Measurements from ENCODE around the gene LAMA4. TPM values are rescaled to one million over a fixed set of nuclear protein-coding genes. Genes with fewer than 3 reads are reported as not detected.
A peak's percentile ranks its signal among the peaks of the same experiment; 100 is the strongest.

LAMA4 gene
- polyA plus RNA-seq, 1 donor, result 108 TPM

GRCh38 chr6:112241820-112242429, 12.4 kb downstream of the LAMA4 start:
- DNase-seq, result no peak

- no peak for DNase-seq
These were observed 16.8 kb downstream of the LAMA4 start for GRCh38 chr6:112237595-112237994.

GRCh38 chr6:112237066-112237465, 17.3 kb downstream of the LAMA4 start:
- DNase-seq, result no peak

GRCh38 chr6:112235956-112236355, 18.4 kb downstream of the LAMA4 start:
- DNase-seq, result no peak

DNA sequence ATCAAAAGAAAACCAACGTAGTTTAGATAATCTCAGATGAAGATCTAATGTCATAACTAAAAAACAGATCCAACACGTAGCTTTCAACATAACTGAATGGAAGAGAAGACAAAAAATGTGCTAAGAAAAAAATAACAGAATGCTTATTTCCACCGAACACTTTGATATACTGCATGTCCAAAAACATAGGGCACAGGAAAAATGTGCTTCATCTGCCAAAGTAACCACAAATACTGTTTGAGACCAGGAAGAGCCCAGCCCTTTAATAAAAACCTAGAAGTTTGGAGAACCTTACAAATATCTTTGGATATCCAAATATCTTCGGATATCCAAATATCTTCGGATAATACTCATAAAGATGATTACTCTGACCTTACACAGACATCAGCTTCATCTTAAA, 19.8 kb downstream of the LAMA4 start:
- DNase-seq, result no peak

GRCh38 chr6:112233847-112234246, 20.5 kb downstream of the LAMA4 start:
- no peak for DNase-seq

- DNase-seq, result peak; percentile 52
These were observed 21.5 kb downstream of the LAMA4 start for GRCh38 chr6:112232845-112233256.

DNA sequence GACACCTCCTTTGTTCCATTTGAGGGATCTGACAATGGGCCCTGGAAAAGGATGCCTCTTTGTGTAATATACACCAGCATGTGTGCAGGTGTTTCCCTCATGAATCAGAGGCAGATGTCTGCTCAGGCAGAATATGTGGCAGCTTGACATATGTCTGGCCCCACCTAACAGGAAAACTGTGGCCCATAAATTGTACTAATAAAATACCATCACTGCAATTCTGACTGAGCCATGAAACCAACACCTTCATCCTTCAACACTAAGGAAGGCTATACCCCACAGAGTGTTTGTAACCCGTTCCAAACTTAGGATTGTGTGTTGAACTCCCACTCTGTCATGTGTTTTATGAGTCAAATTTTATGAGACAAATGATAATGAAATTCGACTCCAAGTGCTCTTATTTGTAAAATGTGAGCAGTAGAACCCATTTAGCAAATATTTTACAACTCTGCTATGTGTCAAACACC, 22.7 kb downstream of the LAMA4 start:
- peak; percentile 72 for DNase-seq

- DNase-seq, result no peak
These were observed 23.2 kb downstream of the LAMA4 start for GRCh38 chr6:112231164-112231563.

DNA sequence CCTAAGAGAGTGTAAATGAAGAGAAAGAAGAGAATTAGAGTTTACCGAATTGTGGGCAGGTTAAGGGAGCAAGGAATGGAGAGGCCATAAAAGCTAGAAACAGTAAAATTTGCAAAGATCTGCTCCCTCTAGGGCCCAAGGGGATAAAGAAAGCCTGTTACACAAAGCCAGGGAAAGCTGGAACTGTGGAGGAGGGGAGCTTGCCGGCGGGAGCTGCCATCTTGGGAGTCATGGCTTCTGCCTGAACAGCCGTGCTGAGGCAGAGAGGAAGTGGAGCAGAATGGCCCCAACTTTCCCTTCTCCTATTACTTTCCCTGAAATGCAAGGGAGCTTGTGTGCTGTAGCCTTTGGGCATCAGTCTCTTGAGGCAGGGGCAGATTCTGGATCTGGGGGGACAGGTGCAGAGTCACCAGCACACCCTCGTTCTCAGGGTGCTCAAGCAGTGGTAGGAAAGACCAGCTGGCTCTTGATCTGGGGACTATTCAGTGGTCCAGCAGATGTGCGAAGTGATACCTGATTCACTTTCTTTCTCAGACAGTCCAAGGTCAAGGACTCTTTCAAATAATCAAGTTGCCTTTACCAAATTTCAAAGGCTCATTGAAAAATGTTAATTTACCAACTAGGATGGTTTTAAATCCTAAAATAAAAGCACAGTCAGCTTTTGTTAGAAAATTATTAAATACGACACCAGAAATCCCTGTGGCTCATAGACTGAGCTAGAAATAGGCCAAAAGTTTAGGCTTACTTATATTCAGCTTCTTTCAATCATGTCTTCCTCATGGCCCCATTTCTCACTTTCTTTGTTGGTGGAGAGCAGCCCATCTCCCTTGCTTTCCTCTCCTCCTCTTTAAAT, 25.7 kb downstream of the LAMA4 start:
- DNase-seq, result no peak

GRCh38 chr6:112227992-112228391, 26.4 kb downstream of the LAMA4 start:
- no peak for DNase-seq

DNA sequence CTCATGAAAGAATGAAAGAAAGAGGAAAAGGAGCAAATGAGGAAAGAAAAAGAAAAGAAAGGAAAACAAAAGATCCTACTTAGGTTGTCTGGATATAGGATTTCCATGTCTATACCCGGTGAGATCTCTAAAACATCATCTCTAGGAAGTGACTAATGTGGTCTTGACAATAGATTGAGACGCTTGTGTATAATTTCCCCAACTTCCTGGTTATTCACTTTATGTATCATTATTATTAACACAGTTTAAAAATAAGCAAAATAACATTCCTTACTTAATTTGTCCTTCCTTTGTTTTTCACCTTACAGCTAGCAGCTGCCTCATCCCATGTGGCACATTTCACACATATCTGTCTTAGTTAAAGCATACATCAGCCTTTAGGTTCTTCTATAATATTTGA, 27.0 kb downstream of the LAMA4 start:
- DNase-seq, result no peak

- no peak for DNase-seq
These were observed 28.7 kb downstream of the LAMA4 start for GRCh38 chr6:112225691-112226090.

DNA sequence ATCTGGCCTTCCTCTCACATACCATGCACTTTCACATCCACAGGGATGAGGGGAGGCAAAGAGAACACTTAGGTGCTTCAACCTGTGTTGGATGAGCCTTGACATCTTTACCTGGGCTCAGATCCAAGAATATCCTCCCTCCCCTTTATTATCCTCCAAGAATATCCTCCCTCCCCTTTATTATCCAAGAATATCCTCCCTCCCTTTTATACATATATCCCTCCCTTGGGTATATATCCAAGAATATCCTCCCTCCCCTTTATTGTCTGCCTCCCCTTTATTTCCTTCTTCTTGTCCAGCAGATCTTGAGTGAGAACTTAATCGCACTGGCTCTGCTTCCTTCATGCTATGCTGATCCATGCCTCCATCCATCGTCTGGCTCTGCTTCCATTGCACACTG, 30.3 kb downstream of the LAMA4 start:
- DNase-seq, result no peak

- DNase-seq, result no peak
These were observed 31.1 kb downstream of the LAMA4 start for GRCh38 chr6:112223070-112223861.

GRCh38 chr6:112221981-112222852, 32.1 kb downstream of the LAMA4 start:
- DNase-seq, result no peak

- no peak for DNase-seq
These were observed 32.8 kb downstream of the LAMA4 start for GRCh38 chr6:112221561-112221960.

DNA sequence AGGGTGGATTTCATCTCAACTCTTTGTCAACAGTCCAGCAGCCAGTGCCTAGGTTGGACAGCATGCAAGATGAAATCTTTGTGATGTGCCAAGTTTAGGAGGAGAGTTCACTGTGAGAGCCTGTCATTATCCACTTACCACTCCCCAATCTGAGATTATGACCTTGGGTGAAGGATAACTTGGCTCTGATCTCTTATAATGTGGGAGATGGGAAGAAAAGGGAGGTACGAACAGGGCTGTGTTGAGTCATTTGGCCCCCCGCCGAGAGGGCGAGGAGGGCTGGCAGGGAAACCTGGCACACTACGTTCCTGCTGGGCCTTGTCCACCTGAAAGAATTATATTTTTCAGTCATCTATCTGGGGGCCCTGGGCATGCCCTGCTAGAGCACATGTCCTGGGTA, 35.8 kb downstream of the LAMA4 start:
- DNase-seq, result no peak

GRCh38 chr6:112216662-112217551, 37.5 kb downstream of the LAMA4 start:
- DNase-seq, result no peak

GRCh38 chr6:112215488-112216284, 38.7 kb downstream of the LAMA4 start:
- DNase-seq, result no peak
